Renal cortex interstitium (tissue), 11 donors: ENCODE results near the gene IGF1R. TPM values are rescaled to one million over a fixed set of nuclear protein-coding genes. Genes with fewer than 3 reads are reported as not detected.

Experiments used
- DNase-seq, 11 donors: peaks; one replicate each; pipeline ENCODE4 v3.0.0-alpha.2; 2013; ENCODE audit warnings: low read depth in 9 of 11, low spot score in 4 of 11; ENCODE audit errors: extremely low read depth in 1 of 11
- polyA plus RNA-seq, 3 donors: library from polyadenylated mRNA; unstranded; fragments of 120-200 nt; gene quantifications; one replicate each; pipeline ENCODE4 v1.2.1, GENCODE V29; 2013; ENCODE audit not compliant: insufficient read length in 3 of 3

IGF1R gene
- polyA plus RNA-seq, 3 donors: 44.8 to 64.2 (median 50.6) TPM

GRCh38 chr15:98966091-98966787 lies 317.9 kb downstream of the IGF1R start:
- DNase-seq: no peak

GRCh38 chr15:98967096-98967495 lies 318.8 kb downstream of the IGF1R start:
- no peak for DNase-seq

- DNase-seq: no peak
Measured at GRCh38 chr15:98967916-98968315, 319.6 kb downstream of the IGF1R start.

GRCh38 chr15:98968576-98968975 lies 320.2 kb downstream of the IGF1R start:
- no peak for DNase-seq

- DNase-seq: no peak
Measured at GRCh38 chr15:98969126-98969735, 320.9 kb downstream of the IGF1R start.

- DNase-seq: no peak
Measured at GRCh38 chr15:98970799-98971198, 322.5 kb downstream of the IGF1R start.

- no peak for DNase-seq
Measured at GRCh38 chr15:98976500-98976899, 328.2 kb downstream of the IGF1R start.

GRCh38 chr15:98977441-98977840 lies 329.1 kb downstream of the IGF1R start:
- no peak for DNase-seq

- DNase-seq: no peak
Measured at GRCh38 chr15:98978153-98978552, 329.8 kb downstream of the IGF1R start.

GRCh38 chr15:98980899-98981228 lies 332.5 kb downstream of the IGF1R start:
- no peak for DNase-seq

GRCh38 chr15:98981851-98982722 lies 333.7 kb downstream of the IGF1R start:
- DNase-seq: no peak

- DNase-seq: no peak
Measured at GRCh38 chr15:98983334-98983733, 335.0 kb downstream of the IGF1R start.

GRCh38 chr15:98986281-98986680 lies 337.9 kb downstream of the IGF1R start:
- DNase-seq: no peak

GRCh38 chr15:98994892-98995291 lies 346.6 kb downstream of the IGF1R start:
- no peak for DNase-seq

GRCh38 chr15:98996169-98996568 lies 347.8 kb downstream of the IGF1R start:
- no peak for DNase-seq

- no peak for DNase-seq
Measured at GRCh38 chr15:98996624-98997023, 348.3 kb downstream of the IGF1R start.

GRCh38 chr15:98997312-98997711 lies 349.0 kb downstream of the IGF1R start:
- no peak for DNase-seq

- no peak for DNase-seq
Measured at GRCh38 chr15:98997755-98998154, 349.4 kb downstream of the IGF1R start.

- no peak for DNase-seq
Measured at GRCh38 chr15:98998279-98998678, 349.9 kb downstream of the IGF1R start.

- no peak for DNase-seq
Measured at GRCh38 chr15:98999233-98999632, 350.9 kb downstream of the IGF1R start.
